Measurements from ENCODE around the gene RXRG.
"Not testable (repeated sequence)": the region's sequence is repeated elsewhere in the genome, so short reads cannot be mapped to it uniquely, and the experiment has no call there.

Gene RXRG

DNA sequence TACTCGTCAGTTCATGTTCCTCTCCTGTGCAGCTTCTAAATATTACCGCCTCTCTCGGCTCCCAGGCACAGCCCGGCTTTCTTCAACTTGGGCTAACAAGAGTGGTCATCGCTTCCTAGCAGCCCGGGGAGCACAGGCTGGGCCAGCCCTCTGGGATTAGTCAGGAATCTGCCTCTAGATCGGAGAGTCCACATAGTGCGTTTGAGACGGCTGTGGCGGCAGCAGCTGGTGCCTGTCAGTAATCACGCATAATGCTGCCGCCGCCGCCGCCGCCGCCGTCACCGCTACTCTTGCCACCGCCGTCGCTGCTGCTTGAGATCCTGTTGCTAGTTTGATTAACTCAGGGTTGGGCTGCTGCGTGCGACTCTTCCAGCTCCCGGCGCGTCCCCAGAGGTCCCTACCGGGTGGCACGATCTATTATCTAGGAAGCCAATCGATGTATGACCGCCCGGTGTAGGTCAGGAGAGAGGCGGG is at the start of gene RXRG:
Gene RXRG (minus strand): TSS at position 230 of the 474 bp plus-strand sequence. CDS start 233 bp downstream, outside the sequence.
- peak in 24 of 56 donors; percentile 5 to 57 (median 30) for DNase-seq

DNA sequence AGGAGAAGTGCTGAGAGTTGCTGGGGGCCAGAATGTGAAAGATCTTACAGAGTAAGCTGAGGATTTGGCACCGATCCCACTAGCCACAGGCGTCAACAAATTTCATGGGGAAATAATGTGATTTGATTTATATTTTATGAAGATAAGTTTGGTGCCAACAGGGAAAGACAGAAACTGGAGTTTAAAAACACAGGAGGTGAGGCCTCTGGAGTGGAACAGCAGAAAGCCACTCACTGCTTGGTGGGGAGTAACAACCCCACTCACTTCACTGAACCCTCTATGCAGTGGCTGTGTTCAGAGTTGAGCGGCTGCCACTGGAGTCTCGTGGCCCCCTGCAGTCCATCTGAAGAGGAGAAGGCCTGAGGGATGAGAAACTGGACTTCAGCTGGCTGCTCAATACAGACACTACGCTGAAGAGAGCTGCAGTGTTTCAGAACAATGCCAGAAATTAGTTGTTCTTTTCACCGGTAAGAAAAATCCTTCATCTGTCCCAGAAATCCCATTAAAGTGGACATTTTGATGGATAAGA is 48.0 kb upstream of the RXRG start:
- no peak for DNase-seq

DNA sequence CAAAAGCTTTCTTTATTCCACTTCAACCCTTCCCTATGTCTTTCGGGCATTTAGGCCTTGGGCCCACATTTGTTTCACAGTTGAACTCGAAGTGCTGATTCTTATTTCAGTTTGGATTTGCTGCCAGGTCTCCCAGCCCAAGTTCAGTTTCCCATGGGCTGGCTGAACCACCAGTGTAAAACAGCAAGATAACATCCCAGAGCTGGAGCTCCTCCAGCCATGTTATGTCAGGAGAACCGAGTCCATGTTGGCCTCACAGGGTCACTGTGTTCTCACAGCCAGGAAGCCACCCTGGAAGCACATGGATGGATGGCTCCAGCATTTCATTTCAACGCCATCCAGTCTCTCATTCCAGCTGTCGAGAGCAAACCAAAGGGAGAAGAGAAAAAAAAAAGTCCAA is 45.2 kb upstream of the RXRG start:
- no peak for DNase-seq

DNA sequence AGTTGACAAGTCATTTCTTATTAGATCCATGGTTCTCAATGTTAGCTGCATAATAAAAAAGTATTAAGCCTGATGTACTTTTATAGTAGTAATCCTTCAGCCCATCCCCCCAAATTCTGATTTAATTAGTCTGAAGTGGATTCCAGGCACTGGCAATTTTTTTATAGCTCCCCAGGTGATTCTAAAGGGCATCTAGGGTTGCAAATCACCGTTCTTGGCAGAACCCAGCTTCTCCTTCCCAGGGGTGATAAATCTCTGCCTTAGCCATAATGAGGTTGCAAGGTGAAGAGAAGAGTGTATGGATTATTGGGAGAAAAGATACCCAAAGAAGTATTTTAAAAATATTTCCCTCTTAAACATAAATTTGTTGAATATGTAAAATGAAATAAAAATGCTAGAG is 43.0 kb upstream of the RXRG start:
- no peak for DNase-seq

DNA sequence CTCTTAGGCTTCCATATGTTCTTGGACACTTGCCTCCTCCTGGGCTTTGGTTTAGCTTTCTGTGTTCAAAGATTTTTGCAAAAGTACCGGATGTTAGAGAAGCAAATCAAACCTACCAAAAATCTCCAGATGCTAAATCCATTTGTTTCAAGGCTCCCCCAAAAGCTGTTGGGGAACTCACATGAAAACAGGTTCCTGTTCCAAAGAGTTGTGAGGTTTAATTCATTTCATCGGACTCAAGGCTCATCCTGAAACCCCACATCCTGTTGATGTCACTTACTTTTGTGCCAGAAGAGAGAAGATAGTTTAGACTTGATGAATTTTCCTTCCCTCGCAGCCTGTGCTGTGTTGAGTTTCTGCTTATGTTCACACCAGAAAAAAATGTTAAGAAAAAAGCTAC is 41.7 kb upstream of the RXRG start:
- no peak for DNase-seq

DNA sequence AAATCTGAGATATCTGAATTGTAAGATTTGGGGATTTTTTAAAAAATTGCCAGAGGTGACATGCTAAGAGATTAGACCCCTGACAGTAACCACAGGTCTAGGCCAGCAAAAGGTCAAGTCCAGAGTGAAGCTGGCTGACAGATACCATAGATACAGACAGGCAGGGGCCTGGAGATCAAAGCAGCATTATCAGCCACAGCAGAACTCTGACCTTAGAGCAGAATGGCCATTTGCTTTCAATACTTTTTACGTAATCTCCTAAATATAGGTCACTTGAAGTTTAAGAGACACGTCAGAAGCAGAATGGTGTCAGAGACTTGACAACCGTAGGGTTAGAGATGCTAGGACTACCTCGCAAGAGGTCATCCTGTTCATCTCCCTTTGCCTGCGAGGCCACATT is 40.8 kb upstream of the RXRG start:
- DNase-seq = no peak

DNA sequence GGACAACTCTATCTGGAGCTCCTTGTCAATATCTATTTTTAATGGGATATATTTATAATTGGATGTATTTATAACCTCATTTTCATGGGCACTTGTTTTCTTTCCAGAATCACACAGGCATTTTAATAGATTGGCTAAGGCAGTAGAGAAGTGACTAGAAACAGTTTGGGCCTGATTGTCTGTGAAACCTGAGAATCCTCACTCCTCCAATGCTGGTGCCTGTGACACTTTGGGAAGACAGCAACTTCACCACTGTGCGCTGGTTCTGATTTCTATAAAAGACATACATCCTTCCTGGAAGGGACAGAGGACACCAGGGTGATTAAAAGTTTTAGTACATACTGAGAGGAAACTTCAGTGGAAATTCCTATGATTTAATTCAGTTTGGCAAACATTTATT is 39.6 kb upstream of the RXRG start:
- DNase-seq = no peak

DNA sequence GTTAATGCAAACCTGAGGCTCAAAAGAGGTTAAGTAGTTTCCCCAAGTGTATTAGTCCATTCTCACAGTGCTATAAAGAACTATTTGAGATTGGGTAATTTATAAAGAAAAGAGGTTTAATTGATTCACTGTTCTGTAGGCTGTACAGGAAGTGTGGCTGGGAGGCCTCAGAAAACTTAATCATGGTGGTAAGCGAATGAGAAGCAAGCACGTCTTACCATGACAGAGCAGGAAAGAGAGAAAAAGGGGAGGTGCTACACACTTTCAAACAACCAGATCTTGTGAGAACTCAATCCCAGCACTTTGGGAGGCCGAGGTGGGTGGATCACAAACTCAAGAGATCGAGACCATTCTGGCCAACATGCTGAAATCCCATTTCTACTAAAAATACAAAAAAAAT is 38.5 kb upstream of the RXRG start:
- DNase-seq = no peak

DNA sequence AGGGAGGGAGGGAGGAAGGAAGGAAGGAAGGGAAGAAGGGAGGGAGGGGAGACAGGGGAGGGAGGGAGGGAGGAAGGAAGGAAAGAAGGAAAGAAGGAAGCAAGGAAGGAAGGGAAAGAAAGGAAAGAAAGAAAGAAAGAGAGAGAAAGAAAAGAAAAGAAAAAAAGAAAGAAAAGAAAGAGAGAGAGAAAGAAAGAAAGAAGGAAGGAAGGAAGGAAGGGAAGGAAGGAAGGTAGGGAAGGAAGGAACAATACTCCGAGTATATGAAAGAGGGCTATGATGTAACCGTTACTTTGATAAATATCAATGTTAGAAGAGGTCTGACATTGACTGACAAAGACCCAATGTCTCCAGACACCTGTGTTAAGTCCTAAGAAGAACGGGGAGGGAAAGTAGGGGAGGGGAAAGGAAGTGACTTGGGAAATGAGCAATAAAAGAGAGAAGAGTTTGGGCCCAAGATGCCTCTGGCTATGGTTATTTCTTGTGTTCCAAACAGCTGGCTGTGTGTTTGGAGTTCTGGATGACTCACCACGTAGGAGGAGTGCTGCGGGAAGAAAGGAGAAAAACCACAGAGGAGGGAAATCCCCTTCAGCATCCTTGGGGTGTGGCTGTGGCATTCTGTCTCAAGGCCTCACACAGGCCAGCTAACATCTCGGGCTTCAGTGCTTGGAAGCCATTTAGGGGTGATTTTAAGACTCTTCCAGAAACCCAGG is 37.0 kb upstream of the RXRG start:
- peak in 1 of 56 donors; percentile 1 for DNase-seq

DNA sequence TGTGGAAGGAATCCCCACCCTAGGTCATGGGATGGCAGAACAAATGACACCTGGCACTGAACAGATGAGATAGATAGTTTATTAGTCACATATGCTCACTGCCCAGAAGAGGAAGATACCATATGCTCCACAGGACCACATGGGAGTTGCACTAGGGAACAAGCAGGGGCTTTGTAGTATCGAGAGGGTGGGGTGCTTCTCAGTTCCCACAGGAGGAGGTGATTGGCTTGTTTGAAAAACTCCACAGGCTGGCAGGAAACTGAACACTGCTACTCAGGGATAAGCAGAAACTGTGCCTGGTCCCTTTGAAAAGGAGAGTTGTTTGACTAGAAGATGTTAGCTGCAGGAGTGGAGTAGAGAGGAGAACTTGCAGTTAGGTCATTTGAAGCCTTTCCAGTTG is 31.9 kb upstream of the RXRG start:
- no peak for DNase-seq

DNA sequence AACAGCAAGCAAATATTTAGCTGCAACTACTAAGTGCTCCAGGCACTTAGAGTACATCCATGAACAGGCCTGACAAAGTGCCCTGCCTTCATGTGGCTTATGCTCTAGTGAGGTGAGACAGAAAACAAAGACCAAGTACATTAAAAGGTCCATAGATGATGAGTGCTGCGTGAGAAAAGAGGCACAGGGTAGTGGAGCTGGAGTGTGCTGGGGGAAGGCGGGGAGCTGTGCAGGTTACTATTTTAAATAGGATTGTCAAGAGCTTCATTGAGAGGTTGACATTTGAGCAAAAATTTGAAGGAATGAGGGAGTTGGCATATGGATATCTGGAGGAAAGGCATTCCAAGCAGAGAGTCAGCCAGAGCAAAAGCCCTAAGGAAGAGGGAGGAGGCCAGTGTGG is 29.3 kb upstream of the RXRG start:
- no peak for DNase-seq

DNA sequence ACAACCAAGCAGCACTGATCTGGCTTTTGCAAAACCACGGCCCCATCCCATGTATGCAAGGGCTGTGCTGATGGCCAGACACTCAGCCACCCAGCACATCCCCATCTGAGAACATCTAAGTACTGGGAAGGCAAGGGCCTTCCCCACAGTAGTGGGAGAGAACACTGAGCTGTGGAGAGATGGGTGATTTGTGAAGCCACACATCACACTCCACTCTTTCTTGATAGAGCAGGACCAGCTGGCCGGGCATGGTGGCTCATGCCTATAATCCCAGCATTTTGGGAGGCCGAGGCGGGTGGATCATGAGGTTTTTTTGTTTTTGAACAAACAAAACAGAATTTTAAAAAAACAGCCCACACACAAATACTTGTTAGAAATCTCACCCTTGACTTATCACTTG is 28.2 kb upstream of the RXRG start:
- no peak for DNase-seq

DNA sequence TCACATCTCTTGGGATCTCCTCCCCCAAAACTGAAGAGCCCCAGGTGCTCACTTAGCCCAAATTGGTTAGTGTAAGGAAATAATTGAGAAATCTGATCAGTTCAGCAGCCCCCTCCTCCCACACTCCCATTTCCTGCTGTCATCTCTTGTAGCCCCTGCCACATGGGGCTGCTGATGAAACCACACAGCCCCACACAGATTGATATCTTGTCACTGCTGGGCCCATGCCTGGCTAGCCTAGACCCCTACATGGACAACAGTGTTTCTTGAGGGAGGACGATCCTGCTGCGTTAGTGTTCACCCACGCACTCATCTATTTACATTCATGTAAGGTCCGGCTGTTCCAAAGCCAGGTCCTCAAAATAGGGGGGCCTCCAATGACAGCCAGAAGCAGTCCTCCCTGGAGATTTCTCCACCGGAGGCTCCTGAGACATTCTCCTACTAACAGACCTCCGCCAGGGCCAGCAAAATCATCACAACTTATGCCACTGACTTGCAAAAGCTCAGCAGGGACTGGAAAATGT is 23.9 kb upstream of the RXRG start:
- DNase-seq = no peak

DNA sequence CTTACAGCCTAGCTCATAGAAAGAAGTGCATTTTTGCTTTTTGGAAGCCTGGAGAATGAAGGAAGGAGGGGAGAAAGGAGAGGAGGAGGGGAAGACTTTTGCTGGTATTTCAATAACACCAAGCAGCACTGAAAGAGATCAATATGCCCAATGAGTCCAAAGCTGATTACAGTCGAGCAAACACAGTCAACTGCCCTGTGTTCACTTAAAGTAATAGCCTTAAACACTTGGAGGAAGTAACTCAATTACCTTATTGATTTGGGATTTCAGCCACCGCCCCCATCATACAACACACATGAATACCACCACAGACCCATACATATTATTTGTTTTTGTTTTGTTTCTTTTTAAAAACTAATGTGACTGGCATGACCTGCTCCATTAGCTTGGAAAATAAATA is 23.3 kb upstream of the RXRG start:
- no peak for DNase-seq

DNA sequence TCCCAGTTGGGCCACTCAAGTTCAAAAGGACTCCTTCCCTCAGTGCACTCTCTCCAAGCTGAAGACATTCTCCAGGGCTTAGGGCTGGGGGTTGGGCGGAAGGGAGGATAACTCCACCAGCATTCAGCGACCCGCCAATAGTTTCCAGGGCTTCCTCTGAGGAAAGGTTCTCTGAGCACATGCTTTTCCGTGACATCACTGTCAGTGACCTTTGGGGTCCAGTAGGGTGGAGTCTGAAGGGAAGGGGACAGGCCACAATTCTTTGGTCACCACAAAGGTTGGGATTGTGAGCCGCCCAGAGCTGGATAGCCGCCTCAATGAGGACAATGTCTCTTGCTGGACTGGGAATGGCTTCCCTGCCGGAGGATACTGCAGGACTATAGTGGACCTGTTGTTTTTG is 22.8 kb upstream of the RXRG start:
- peak in 7 of 56 donors; percentile 3 to 46 (median 7) for DNase-seq

DNA sequence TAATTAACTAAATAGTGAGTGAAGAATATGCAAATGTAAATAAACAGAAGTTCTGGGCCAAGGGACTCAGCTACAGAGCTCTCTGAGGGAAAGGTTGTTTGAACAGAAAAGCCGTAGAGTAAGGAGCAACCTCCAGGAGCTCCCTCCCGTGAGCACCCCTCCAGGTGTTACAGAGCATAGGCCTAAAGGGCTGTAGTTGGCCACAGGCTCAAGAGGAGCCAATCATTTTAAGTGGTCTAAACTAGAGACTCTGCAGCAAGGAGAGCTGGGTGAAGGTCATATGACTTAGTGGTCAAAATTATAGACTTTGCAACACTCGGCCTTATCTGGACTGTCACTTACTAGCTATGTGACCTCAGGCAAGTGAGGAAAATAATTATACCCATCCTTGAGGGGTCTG is 19.1 kb upstream of the RXRG start:
- DNase-seq = no peak

DNA sequence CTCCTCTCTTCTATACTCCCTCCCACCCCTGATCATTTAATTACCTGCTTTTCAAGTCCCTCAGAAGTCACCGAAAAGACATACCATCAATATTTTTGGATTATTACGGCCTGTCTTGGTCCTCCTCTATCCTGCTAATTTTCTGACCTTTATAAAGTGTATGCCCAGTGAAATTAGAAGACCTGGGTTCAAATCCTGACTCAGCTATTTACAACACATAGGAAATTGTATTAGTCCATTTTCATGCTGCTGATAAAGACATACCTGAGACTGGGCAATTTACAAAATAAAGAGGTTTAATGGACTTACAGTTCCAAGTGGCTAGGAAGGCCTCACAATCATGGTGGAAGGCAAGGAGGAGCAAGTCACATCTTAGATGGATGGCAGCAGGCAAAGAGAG is 14.8 kb upstream of the RXRG start:
- not testable (repeated sequence) for DNase-seq

DNA sequence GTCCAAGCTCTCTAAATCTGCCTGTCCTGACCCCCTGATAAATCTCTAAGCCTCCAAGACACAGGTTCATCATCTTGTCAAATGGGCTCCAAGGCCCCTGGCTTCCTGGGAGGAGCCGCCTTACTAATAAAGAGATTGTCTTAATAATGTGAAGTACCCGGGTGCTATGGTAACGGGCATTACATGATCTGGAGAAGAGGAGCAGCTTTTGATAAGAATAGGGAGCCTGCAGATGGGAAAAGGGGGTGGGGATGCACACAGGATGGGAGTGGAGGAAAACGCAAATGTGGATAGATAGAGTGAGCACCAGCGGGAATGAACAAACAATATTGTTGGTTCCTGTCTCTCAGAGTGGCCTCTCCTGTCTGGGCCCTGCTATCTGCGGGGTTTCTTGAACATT is 11.9 kb upstream of the RXRG start:
- no peak for DNase-seq

DNA sequence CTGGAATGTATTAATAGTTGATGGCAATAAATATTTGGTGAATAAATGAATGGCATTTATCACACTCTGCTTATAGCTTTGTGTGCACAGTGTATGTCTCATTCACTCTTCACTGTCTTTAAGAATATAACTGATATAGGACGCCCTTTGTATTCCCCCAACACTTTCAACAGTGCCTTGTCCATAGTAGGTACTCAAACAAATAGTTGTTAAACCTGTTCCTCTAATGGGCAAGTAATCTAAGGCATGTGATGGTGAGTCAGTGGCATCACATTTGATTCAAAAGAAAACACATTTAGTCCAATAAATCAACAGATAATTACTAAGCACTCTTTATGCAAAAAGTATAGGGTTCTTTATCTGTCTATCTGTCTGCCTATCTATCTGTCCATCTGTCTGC is 11.2 kb upstream of the RXRG start:
- no peak for DNase-seq

DNA sequence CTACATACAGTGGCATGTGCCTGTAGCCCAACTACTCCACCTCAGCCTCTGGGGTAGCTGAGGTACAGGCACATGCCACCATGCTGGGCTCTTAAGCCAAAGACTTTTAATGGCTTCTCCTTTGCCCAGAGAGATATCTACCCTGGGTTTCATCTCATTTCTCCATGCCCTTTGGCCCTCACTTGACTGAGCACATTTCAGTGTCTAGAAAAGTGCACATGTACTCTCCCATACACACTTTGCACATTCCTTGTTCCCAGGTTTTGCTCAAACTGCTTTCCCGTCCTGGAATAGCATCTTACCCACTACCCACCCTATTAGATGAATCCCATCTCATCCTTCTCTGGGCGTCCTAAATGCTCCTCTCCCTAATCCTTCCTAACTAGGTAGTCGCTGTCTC is 10.2 kb upstream of the RXRG start:
- DNase-seq = no peak

DNA sequence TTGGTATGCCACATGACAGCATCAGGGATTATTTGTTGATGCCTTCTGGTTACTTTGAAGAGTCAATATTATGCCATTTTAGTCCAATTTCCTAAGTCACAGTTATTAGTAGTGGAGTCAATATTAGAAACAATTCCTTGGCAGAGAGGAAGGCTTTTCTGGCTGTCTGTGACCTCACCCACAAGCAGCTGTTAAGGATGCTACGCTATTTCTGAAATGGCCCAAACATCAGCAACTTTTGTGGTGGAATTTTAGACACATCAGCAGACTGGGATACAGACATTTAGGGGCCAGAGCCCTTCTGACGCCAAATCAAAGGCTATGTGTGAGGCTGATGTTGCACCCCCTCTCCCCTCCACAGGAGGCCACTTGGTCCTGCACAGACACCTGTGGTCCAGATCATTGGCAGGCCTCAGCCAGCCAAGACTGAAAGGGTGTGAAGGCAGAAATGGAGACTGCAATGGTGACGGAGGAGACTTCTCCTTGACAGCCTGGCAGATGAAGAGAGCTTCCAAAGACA is 9.2 kb upstream of the RXRG start:
- no peak for DNase-seq

DNA sequence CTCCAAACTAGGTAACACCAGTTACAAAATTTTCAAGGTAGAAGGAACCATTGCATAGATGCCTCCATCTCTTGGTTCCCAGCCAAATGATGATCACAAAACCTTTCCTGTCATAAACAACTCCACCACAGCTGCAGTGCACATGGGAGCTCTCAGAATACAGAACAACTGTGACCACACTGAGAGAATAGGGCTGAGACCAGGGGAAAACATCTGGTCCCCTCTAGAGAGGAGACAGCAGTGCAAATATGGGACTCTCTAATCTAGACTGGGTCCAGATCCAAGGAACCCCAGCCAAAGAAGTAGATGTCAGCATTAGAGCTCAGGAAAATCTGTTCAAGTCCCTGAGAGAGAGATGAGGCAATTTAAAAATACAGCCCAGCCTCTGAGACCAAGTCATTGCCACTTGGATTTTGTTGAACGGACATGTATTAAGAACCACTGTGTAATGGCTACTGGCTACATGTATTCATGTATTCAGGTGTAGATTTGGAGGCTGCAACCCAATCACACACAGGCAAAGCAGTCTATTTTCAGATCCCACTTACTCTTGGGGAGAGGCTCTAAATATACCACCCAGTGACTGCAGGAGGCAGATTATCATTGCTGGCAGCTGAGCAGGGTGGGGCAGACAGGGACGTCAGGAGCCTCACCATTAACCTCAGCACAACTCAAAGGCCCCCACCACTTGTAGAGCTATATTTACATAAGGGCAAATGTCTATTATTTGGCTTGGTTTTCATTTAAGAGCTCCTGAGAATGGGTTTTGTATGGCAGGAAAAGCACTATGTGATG is 7.6 kb upstream of the RXRG start:
- no peak for DNase-seq

Data from nucleus accumbens (tissue), 56 donors.